Astrocyte of the spinal cord (primary cell): ENCODE data around the gene MLLT1.

Source experiments
- DNase-seq: peaks from one replicate; pipeline ENCODE4 v3.0.0; 2011; ENCODE audit warnings: low read depth, low spot score
- H3K4me3 ChIP-seq: 2 replicates; pipeline ENCODE4 v1.5.1; 2011; ENCODE audit warnings: low read depth, mild to moderate bottlenecking, low read length, moderate library complexity
- in situ Hi-C: cut with HindIII; loops from 2 replicates; pipeline ENCODE4 v1.10.0; 2017; ENCODE audit warnings: low sequenced_read_pairs
- TF ChIP-seq, protein P1 (sequence below): IDR thresholded peaks from 2 replicates; pipeline ENCODE4 v1.5.1; 2012; ENCODE audit warnings: low read depth, mild to moderate bottlenecking, low read length, inconsistent platforms

The MLLT1 gene

DNA sequence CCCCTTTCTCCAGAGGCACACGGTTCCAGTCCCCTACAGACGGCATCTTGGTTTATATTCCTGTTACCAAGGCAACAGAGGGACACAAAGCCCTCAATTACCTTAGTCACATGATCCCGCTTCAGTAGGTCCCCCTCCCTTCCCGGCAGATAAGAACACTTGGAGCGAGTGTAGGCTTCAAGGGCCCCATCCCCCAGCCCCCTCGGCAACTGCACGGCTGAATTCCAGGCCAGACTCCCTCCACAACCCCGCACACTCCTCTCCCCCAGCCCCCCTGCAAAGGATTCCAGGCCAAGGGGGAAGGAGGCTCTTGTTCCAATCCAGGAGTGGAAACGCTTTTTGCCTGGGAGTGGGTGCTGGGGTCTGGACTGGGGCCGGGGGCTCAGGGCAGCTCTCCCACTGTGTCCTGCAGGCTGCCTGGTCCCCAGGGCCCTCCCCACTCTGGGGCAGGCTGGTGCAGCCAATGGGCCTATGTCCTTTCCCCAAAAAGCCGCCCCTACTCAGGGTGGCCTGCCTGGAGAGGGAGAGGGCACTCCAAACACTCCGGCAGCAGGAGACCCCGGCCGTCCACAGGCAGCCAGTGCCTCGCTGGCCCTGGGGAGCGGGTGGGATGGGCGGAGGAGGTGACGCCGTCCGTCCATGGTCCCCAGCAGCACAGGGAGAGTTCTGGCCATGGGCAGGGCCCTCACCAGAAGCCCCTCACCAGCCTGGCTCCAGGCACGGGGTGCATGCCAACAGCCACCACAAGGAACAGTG, 62.6 kb downstream of the MLLT1 start:
- in situ Hi-C loops = no loop called here
- TF ChIP-seq, protein P1, sequence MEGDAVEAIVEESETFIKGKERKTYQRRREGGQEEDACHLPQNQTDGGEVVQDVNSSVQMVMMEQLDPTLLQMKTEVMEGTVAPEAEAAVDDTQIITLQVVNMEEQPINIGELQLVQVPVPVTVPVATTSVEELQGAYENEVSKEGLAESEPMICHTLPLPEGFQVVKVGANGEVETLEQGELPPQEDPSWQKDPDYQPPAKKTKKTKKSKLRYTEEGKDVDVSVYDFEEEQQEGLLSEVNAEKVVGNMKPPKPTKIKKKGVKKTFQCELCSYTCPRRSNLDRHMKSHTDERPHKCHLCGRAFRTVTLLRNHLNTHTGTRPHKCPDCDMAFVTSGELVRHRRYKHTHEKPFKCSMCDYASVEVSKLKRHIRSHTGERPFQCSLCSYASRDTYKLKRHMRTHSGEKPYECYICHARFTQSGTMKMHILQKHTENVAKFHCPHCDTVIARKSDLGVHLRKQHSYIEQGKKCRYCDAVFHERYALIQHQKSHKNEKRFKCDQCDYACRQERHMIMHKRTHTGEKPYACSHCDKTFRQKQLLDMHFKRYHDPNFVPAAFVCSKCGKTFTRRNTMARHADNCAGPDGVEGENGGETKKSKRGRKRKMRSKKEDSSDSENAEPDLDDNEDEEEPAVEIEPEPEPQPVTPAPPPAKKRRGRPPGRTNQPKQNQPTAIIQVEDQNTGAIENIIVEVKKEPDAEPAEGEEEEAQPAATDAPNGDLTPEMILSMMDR = no peak
- DNase-seq = peak; percentile 49

GRCh38 chr19:6216236-6216995, 63.4 kb downstream of the MLLT1 start:
- no peak for DNase-seq
- TF ChIP-seq, protein P1 = no peak
- no peak overlapping the region for H3K4me3 ChIP-seq
- in situ Hi-C loops = no loop called here

More for the DNA sequence above, 62.6 kb downstream of the MLLT1 start:
- no peak overlapping the region for H3K4me3 ChIP-seq

DNA sequence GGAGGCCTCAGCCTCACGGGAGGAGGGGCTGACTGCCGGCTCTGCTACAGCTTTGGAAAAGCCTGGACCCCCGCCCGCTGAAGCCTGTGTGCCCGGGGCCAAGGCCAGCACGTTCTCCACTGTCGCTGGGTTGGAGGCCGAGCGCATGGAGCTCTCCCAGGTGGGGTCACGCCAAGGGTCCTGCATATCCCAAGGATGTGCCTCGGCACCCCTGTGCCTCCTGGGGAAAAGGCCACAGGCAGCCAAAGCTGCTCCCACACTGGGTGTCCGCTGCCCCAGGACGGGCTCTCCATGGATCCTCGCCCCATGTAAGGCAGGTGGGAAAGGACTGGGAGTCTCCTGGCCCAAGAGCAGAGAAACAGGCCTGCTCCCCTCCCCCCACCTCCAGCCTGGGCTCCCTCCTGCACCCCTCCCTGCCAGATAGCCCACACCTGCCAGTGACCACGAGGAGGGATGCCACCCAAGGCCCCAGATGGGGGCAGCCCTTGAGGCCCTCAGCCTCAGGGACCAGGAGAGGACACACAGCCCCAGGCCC, 64.0 kb downstream of the MLLT1 start:
- in situ Hi-C loops = no loop called here
- TF ChIP-seq, protein P1 = no peak
- DNase-seq = no peak
- no peak overlapping the region for H3K4me3 ChIP-seq

GRCh38 chr19:6214881-6215541, 64.8 kb downstream of the MLLT1 start:
- no peak for DNase-seq
- H3K4me3 ChIP-seq = no peak overlapping the region
- in situ Hi-C loops = no loop called here
- TF ChIP-seq, protein P1 = no peak

DNA sequence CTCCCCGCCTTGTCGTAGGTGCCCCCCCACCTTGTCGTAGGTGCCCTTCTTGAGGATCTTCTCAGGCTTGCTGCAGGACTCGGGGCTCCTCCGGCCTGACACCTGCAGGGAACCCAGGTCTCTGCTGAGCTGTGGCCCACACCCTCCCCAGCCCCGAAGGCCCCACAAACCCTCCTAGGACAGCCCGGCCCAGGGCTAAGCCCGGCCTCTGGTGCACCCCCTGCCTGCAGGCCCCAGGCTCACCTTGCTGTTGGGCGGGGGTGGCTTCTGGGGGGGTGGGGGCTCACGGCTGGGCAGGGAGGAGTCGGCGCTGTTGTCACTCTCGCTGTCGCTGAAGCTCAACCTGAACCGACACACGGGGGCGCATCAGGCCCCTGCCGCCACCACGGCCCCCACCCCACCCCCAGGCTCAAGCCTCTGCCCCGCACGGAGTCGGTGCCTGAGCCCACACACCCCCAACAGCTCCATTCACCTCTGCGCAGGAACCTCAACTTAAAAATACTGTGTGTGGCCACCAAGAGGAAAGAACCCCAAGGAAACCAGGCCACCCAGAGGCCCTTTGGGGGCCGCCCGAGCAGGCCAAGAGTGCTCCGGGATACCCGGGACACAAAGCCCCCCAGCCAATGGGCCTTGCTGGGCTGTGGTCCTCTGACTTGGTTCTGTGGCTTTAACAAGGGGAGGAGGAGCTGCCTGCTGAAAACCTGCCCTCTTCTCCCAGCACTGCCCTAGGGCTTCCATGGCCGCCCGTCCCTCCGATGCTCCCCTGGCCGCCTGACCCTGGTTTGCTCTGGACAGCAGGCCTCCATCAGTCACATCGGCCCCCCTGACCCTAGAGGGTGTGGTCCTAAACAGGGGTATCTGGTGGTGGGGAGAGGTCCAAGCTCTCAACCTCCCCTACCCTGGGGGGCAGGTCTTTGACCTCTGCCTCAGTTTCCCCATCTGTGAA, 65.8 kb downstream of the MLLT1 start:
- TF ChIP-seq, protein P1 = no peak
- no peak overlapping the region for H3K4me3 ChIP-seq
- DNase-seq = no peak
- in situ Hi-C loops = no loop called here
